Skeletal muscle tissue (tissue), 4 donors: Measurements from ENCODE around the gene TNFRSF19. TPM values are rescaled to one million over a fixed set of nuclear protein-coding genes. Genes with fewer than 3 reads are reported as not detected.

Experiments used
- H3K27ac ChIP-seq: one replicate; pipeline ENCODE4 v1.7.0; 2013; ENCODE audit warnings: mild to moderate bottlenecking, low read depth, low read length, inconsistent platforms
- H3K27me3 ChIP-seq, 3 donors: one replicate each; pipeline ENCODE4 v1.7.0; 2013; ENCODE audit warnings: low read length in 3 of 3; ENCODE audit not compliant: control insufficient read depth in 3 of 3, insufficient read depth in 3 of 3
- H3K36me3 ChIP-seq, 3 donors: one replicate each; pipeline ENCODE4 v1.7.0; 2013; ENCODE audit warnings: low read length in 3 of 3; ENCODE audit not compliant: control insufficient read depth in 3 of 3, insufficient read depth in 3 of 3
- H3K4me1 ChIP-seq, 3 donors: one replicate each; pipeline ENCODE4 v1.7.0; 2013; ENCODE audit warnings: low read length in 3 of 3, mild to moderate bottlenecking in 3 of 3; ENCODE audit not compliant: control insufficient read depth in 3 of 3, insufficient read depth in 3 of 3
- H3K4me3 ChIP-seq, 3 donors: one replicate each; pipeline ENCODE4 v1.7.0; 2013; ENCODE audit warnings: low read length in 3 of 3
- H3K9ac ChIP-seq, 3 donors: one replicate each; pipeline ENCODE4 v1.7.0; 2013; ENCODE audit warnings: low read length in 3 of 3, mild to moderate bottlenecking in 3 of 3, moderate library complexity in 2 of 3, low read depth in 1 of 3
- H3K9me3 ChIP-seq, 3 donors: one replicate each; pipeline ENCODE4 v1.7.0; 2013; ENCODE audit warnings: low read length in 3 of 3; ENCODE audit not compliant: control insufficient read depth in 3 of 3
- total RNA-seq: library from RNA; depleted of rRNA; stranded (reverse); fragments of >200 nt; gene quantifications from one replicate; pipeline ENCODE4 v1.2.3, GENCODE V29; 2014
- donor health status: Osteomylitis.

TNFRSF19 gene
- total RNA-seq, 1 donor from 2014 or later, result 13.0 TPM

GRCh38 chr13:23599083-23599925 lies 29.1 kb downstream of the TNFRSF19 start:
- Histone ChIP-seq H3K4me3 (no peak overlapping the region), H3K9ac (no peak overlapping the region), H3K9me3 (no peaks in the 10 kb centered on the region), H3K36me3 (no peaks in the 10 kb centered on the region), H3K27me3 (no peaks in the 10 kb centered on the region), H3K27ac (no peak overlapping the region), H3K4me1 (no peaks in the 10 kb centered on the region)

- H3K9ac ChIP-seq, result no peak overlapping the region
- no peaks in the 10 kb centered on the region for H3K36me3 ChIP-seq
These were observed 29.9 kb downstream of the TNFRSF19 start for GRCh38 chr13:23600100-23600499.

GRCh38 chr13:23600534-23600933 lies 30.3 kb downstream of the TNFRSF19 start:
- Histone ChIP-seq H3K4me1 (no peaks in the 10 kb centered on the region), H3K9me3 (no peaks in the 10 kb centered on the region), H3K36me3 (no peaks in the 10 kb centered on the region), H3K27me3 (no peaks in the 10 kb centered on the region), H3K4me3 (no peak overlapping the region), H3K27ac (no peak overlapping the region), H3K9ac (no peak overlapping the region)

More at GRCh38 chr13:23600100-23600499, 29.9 kb downstream of the TNFRSF19 start:
- H3K4me3 ChIP-seq, result no peak overlapping the region
- no peak overlapping the region for H3K27ac ChIP-seq
- H3K27me3 ChIP-seq, result no peaks in the 10 kb centered on the region
- H3K4me1 ChIP-seq, result no peaks in the 10 kb centered on the region
- H3K9me3 ChIP-seq, result no peaks in the 10 kb centered on the region

- H3K36me3 ChIP-seq, result no peaks in the 10 kb centered on the region
These were observed 35.6 kb downstream of the TNFRSF19 start for GRCh38 chr13:23605831-23606230.

GRCh38 chr13:23608138-23608537 lies 37.9 kb downstream of the TNFRSF19 start:
- H3K36me3 ChIP-seq, result no peaks in the 10 kb centered on the region

More at GRCh38 chr13:23605831-23606230, 35.6 kb downstream of the TNFRSF19 start:
- H3K9ac ChIP-seq, result no peak overlapping the region
- peaks cover 4 to 11% (median 6%) of the 10 kb centered on the region in 3 donors for H3K4me1 ChIP-seq
- no peak overlapping the region for H3K4me3 ChIP-seq
- H3K9me3 ChIP-seq, result no peaks in the 10 kb centered on the region
- H3K27me3 ChIP-seq, result no peaks in the 10 kb centered on the region
- no peak overlapping the region for H3K27ac ChIP-seq

GRCh38 chr13:23608701-23609413 lies 38.6 kb downstream of the TNFRSF19 start:
- Histone ChIP-seq H3K36me3 (no peaks in the 10 kb centered on the region), H3K9ac (no peak overlapping the region), H3K27ac (no peak overlapping the region), H3K27me3 (no peaks in the 10 kb centered on the region), H3K4me1 (peaks cover 5 to 11% (median 10%) of the 10 kb centered on the region in 3 donors), H3K4me3 (peak overlapping the region; percentile 36 to 41 (median 38)), H3K9me3 (no peaks in the 10 kb centered on the region)

More at GRCh38 chr13:23608138-23608537, 37.9 kb downstream of the TNFRSF19 start:
- H3K9ac ChIP-seq, result no peak overlapping the region
- H3K9me3 ChIP-seq, result no peaks in the 10 kb centered on the region
- H3K27me3 ChIP-seq, result no peaks in the 10 kb centered on the region
- H3K4me1 ChIP-seq, result peaks cover 5 to 11% (median 10%) of the 10 kb centered on the region in 3 donors
- no peak overlapping the region for H3K27ac ChIP-seq
- no peak overlapping the region for H3K4me3 ChIP-seq

GRCh38 chr13:23609414-23609760 lies 39.2 kb downstream of the TNFRSF19 start:
- Histone ChIP-seq H3K36me3 (no peaks in the 10 kb centered on the region), H3K27ac (no peak overlapping the region), H3K27me3 (no peaks in the 10 kb centered on the region), H3K4me1 (peaks cover 5 to 11% (median 10%) of the 10 kb centered on the region in 3 donors), H3K9ac (peak overlapping the region in 1 of 3 donors; percentile 40), H3K9me3 (no peaks in the 10 kb centered on the region), H3K4me3 (peak overlapping the region in 1 of 3 donors; percentile 41)

- no peak overlapping the region for H3K27ac ChIP-seq
- no peaks in the 10 kb centered on the region for H3K36me3 ChIP-seq
- H3K9me3 ChIP-seq, result no peaks in the 10 kb centered on the region
- H3K4me1 ChIP-seq, result peaks cover 5 to 11% (median 10%) of the 10 kb centered on the region in 3 donors
- H3K4me3 ChIP-seq, result no peak overlapping the region
- H3K27me3 ChIP-seq, result no peaks in the 10 kb centered on the region
- H3K9ac ChIP-seq, result no peak overlapping the region
These were observed 39.8 kb downstream of the TNFRSF19 start for GRCh38 chr13:23609874-23610576.

- no peak overlapping the region for H3K4me3 ChIP-seq
- H3K9ac ChIP-seq, result no peak overlapping the region
- H3K27ac ChIP-seq, result no peak overlapping the region
- H3K27me3 ChIP-seq, result no peaks in the 10 kb centered on the region
- peaks cover 8 to 11% (median 10%) of the 10 kb centered on the region in 3 donors for H3K4me1 ChIP-seq
- no peaks in the 10 kb centered on the region for H3K9me3 ChIP-seq
- no peaks in the 10 kb centered on the region for H3K36me3 ChIP-seq
These were observed 40.8 kb downstream of the TNFRSF19 start for GRCh38 chr13:23610966-23611491.
